PC-9 (cell line): Measurements from ENCODE around the gene LRRC71.

Experiments
- EZH2 ChIP-seq: fragments of 200-600 bp; sonication (generic); IDR thresholded peaks from 2 replicates; pipeline ENCODE4 v1.8.0; 2017; ENCODE audit warnings: antibody characterized with exemption, low read depth
- TF ChIP-seq, protein P1 (sequence below): fragments of 200-600 bp; sonication (generic); conservative IDR thresholded peaks from 2 replicates; pipeline ENCODE4 v1.6.1; 2017; ENCODE audit warnings: mixed run types, antibody characterized with exemption, mild to moderate bottlenecking, moderate library complexity

DNA sequence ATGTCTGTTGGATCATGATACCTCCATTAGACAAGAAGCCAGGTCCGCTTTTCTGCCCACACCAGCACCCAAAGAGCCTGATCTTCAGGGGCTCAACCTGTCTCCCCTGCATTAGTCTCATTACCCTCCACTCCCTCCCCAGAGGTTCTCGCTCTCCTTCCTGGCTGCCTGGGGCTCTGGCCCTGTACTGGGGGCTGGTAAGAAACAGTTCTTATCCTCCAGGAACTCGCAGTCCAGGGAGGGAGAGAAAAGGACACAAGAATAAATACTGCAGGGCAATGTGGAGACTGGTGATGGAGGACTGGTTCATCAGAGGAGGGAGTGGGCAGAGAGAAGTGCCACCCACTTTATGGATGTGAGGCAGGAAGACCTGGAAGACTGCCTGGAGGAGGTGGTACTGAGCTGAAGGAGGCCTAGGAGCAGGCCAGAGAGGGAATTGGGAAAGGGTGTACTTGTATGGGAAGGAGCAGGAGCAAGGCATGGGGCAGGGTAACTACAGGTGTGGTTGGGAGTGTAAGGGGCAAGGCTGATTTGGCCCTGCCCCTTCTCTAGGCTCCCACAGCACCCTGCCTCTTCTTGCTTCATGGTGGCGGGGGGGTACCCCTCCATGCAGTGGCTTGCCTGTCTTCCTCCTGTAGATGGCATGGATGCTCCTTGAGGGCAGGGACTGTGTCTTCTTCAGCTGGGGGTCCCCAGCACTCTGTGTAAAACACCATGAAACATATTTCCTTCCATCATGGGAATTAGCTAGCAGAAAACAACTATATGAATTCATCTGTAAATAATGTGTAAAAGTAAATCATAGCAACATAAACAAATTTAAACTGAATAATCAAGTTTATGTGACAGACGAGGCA is 5.0 kb downstream of the LRRC71 start:
- TF ChIP-seq, protein P1, sequence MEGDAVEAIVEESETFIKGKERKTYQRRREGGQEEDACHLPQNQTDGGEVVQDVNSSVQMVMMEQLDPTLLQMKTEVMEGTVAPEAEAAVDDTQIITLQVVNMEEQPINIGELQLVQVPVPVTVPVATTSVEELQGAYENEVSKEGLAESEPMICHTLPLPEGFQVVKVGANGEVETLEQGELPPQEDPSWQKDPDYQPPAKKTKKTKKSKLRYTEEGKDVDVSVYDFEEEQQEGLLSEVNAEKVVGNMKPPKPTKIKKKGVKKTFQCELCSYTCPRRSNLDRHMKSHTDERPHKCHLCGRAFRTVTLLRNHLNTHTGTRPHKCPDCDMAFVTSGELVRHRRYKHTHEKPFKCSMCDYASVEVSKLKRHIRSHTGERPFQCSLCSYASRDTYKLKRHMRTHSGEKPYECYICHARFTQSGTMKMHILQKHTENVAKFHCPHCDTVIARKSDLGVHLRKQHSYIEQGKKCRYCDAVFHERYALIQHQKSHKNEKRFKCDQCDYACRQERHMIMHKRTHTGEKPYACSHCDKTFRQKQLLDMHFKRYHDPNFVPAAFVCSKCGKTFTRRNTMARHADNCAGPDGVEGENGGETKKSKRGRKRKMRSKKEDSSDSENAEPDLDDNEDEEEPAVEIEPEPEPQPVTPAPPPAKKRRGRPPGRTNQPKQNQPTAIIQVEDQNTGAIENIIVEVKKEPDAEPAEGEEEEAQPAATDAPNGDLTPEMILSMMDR, result no peak
- no peak for TF ChIP-seq EZH2
